Psoas muscle (tissue), 8 donors: Measurements from ENCODE around the gene ENDOU. TPM values are rescaled to one million over a fixed set of nuclear protein-coding genes. Genes with fewer than 3 reads are reported as not detected.

ENCODE experiments used
- ATAC-seq, 4 donors: fragments of 200-7000 bp; cut with Tn5 transposase; one replicate each; pipeline ENCODE4 v1.9.1; 2020; ENCODE audit warnings: moderate library complexity in 3 of 4, mild to moderate bottlenecking in 2 of 4
- DNase-seq, 2 donors: peaks; one replicate each; pipeline ENCODE4 v3.0.0-alpha.2; 2020
- H3K27ac ChIP-seq: fragments of 200-600 bp; one replicate; pipeline ENCODE4 v1.8.0; 2022
- H3K27me3 ChIP-seq, 3 donors: fragments of 200-600 bp in 1 of 3; one replicate each; pipeline versions ENCODE4 v1.6.1 to v1.8.0; 2013 to 2022; ENCODE audit warnings: low read length in 2 of 3, mild to moderate bottlenecking in 2 of 3, moderate library complexity in 1 of 3; ENCODE audit not compliant: insufficient read depth in 3 of 3
- H3K36me3 ChIP-seq, 2 donors: fragments of 200-600 bp in 1 of 2; one replicate each; pipeline versions ENCODE4 v1.6.1 to v1.8.0; 2013 to 2022; ENCODE audit warnings: low read depth in 1 of 2, mild to moderate bottlenecking in 1 of 2, moderate library complexity in 1 of 2; ENCODE audit not compliant: insufficient read depth in 1 of 2
- H3K4me1 ChIP-seq: fragments of 200-600 bp; one replicate; pipeline ENCODE4 v1.8.0; 2022
- H3K4me3 ChIP-seq: fragments of 200-600 bp; one replicate; pipeline ENCODE4 v1.8.0; 2022; ENCODE audit warnings: mild to moderate bottlenecking
- H3K9me3 ChIP-seq: fragments of 200-600 bp; one replicate; pipeline ENCODE4 v1.8.0; 2022
- CTCF ChIP-seq: fragments of 200-600 bp; IDR thresholded peaks from one replicate; pipeline ENCODE4 v1.8.0; 2022; ENCODE audit warnings: antibody characterized with exemption
- WGBS, 3 donors: extraction: QIAGEN DNeasy Blood & Tissue Kit; methylation state at CpG; one replicate each; pipeline versions ENCODE4 v1.1.6 to v1.1.7; 2013; 5-methylcytosine and 5-hydroxymethylcytosine counted together
- intact Hi-C, 2 donors: fragments of 100-400 bp; cut with DNase I; formaldehyde crosslinking; loops; one replicate each; pipeline versions ENCODE4 v1.11.0 to v1.14.2; 2022
- polyA plus RNA-seq, 3 donors: library from polyadenylated mRNA; stranded (reverse); fragments of 200-250 nt; gene quantifications; one replicate each; pipeline ENCODE4 v1.2.3, GENCODE V29; 2013
- total RNA-seq, 4 donors: library from RNA; stranded (reverse); fragmentation: NEBNext Ultra II Directional in 2 of 4; extraction: Animal tissue kit (Norgen Biotek cat#: 25700) in 2 of 4; gene quantifications; one replicate each; pipeline versions ENCODE4 v1.2.1 to v1.2.4, GENCODE V29; 2021 to 2023
- donor health status: healthy with polysubstance abuse.
- donor health status: DM: no; HTN: no; CAD: no; lungs with moderate emphysema.
- donor health status: Bipolar disorder and iron deficiency.
- donor health status: healthy.
- donor health status: DM: yes; HTN: yes; CAD: no.
- donor health status: DM: no; HTN: no; CAD: no.
- donor health status: DM: no; HTN: no; CAD: no.
- donor health status: DM: yes; HTN: yes; CAD: no.

Gene ENDOU
- total and polyA plus RNA-seq, 7 donors: 0.13 to 0.82 (median 0.20) TPM; not detected in 3

GRCh38 chr12:47769234-47770085, 44.2 kb upstream of the ENDOU start:
- no peak for TF ChIP-seq CTCF
- Histone ChIP-seq H3K36me3 (no peaks in the 10 kb centered on the region), H3K27me3 (no peaks in the 10 kb centered on the region), H3K9me3 (no peaks in the 10 kb centered on the region), H3K27ac (no peak overlapping the region), H3K4me3 (no peak overlapping the region), H3K4me1 (peaks cover 10% of the 10 kb centered on the region)
- 84 to 88% (median 87%) methylated on average over 4 of the region's 4 CpGs for WGBS, 3 donors
- intact Hi-C loops: no loop called here
- ATAC-seq: no peak
- no peak for DNase-seq

DNA sequence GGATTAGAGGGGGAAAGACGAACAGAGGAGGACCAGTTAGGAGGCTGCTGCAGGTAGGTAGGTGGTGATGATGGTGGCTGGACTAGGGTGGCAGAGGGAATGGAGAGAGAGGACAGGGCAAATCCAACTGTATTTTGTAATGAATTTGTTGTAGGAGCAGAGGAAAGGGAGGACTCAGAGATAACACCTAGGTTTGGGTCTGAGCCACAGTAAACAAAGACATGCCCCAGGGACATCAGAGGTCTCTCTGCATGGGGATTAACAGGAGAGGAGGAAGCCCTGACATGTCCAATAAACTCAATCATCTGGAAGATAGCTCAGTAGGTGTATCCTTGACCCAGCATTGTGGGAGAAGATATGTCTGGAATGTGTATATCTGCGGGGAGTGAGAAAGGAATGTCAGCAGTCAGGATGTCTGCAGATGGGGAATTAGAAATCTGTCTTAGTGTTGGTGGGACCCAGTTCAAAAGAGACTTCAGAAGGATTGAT, 43.1 kb upstream of the ENDOU start:
- ATAC-seq (no peak), DNase-seq (no peak)
- Histone ChIP-seq H3K36me3 (no peaks in the 10 kb centered on the region), H3K9me3 (no peaks in the 10 kb centered on the region), H3K27ac (no peak overlapping the region), H3K4me1 (peaks cover 4% of the 10 kb centered on the region), H3K4me3 (no peak overlapping the region), H3K27me3 (no peaks in the 10 kb centered on the region)
- no peak for TF ChIP-seq CTCF
- intact Hi-C loops: no loop called here
- WGBS, 3 donors: 45 to 49% (median 48%) methylated on average over 2 of the region's 2 CpGs

DNA sequence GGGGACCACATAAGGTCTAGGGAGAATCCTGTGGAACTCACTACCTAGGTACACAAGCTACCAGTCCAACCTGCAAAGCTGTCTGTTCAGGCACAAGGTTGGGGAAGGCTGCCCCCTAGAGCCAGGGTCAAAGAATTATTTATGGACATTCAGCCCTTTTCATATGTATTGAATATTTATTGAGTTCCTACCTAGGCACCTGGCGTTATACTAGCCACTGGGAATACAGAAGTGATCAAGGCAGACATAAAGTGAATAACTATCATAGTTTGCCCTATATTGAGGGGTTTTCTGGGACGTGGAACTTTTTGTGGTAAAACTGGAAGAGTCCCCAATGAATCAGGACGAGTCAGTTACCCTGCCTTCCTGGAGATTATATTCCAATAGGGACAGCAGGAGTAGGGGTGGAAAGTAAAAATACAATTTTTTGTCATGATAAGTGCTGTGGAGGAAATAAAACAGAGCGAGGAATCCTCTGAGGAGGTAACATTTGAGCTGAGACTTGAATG, 42.0 kb upstream of the ENDOU start:
- TF ChIP-seq CTCF: peak; percentile 67
- 54 to 64% (median 54%) methylated on average over 4 of the region's 4 CpGs for WGBS, 3 donors
- intact Hi-C loops: loop anchor here in 1 of 2 donors (2.0 kb wide), 2 partner anchors 24 to 52 kb away; no protein-coding TSS in a partner anchor
- peaks cover under 1% of the 10 kb centered on the region for H3K4me1 ChIP-seq
- no peaks in the 10 kb centered on the region for H3K27me3 ChIP-seq
- no peaks in the 10 kb centered on the region for H3K36me3 ChIP-seq
- no peak overlapping the region for H3K27ac ChIP-seq
- H3K9me3 ChIP-seq: no peaks in the 10 kb centered on the region
- ATAC-seq (peak; percentile 63 to 81 (median 70)), DNase-seq (peak in 1 of 2 donors; percentile 64)
- H3K4me3 ChIP-seq: no peak overlapping the region

GRCh38 chr12:47766502-47767215, 41.4 kb upstream of the ENDOU start:
- ATAC-seq (peak in 3 of 4 donors; percentile 4 to 15 (median 8)), DNase-seq (peak in 1 of 2 donors; percentile 17)
- Histone ChIP-seq H3K9me3 (no peaks in the 10 kb centered on the region), H3K4me1 (no peaks in the 10 kb centered on the region), H3K36me3 (no peaks in the 10 kb centered on the region), H3K27me3 (no peaks in the 10 kb centered on the region), H3K27ac (no peak overlapping the region), H3K4me3 (no peak overlapping the region)
- intact Hi-C loops: loop anchor here in 1 of 2 donors (2.0 kb wide), 2 partner anchors 24 to 52 kb away; no protein-coding TSS in a partner anchor
- WGBS, 3 donors: 68 to 74% (median 71%) methylated on average over 5 of the region's 5 CpGs
- TF ChIP-seq CTCF: no peak
